GM12878 (cell line): Measurements from ENCODE around the gene TFF2. TPM values are rescaled to one million over a fixed set of nuclear protein-coding genes. Genes with fewer than 3 reads are reported as not detected.
A peak's percentile ranks its signal among the peaks of the same experiment; 100 is the strongest.

Source experiments
- BHLHE40 ChIP-seq, 2 experiments: fragments of 450-650 bp in 1 of 2; IDR thresholded peaks; 2 replicates each; pipeline ENCODE4 v1.6.1; 2011 to 2017; ENCODE audit warnings: low read depth in 2 of 2, borderline replicate concordance in 1 of 2, improper control_type of control experiment in 1 of 2, low read length in 1 of 2, mild to moderate bottlenecking in 1 of 2
- CBFB ChIP-seq: IDR thresholded peaks from 2 replicates; pipeline ENCODE4 v1.6.1; 2016; ENCODE audit warnings: antibody characterized with exemption, low read depth
- CEBPB ChIP-seq, 2 experiments: fragments of 150-350 bp in 1 of 2; IDR thresholded peaks; 2 replicates each; pipeline ENCODE4 v1.6.1; 2012 to 2014; ENCODE audit warnings: low read depth in 2 of 2, low read length in 2 of 2, borderline replicate concordance in 1 of 2, inconsistent platforms in 1 of 2
- CREM ChIP-seq: IDR thresholded peaks from 2 replicates; pipeline ENCODE4 v1.6.1; 2014; ENCODE audit warnings: antibody characterized with exemption, low read depth
- ESRRA ChIP-seq: IDR thresholded peaks from 2 replicates; pipeline ENCODE4 v1.6.1; 2012; ENCODE audit warnings: mild to moderate bottlenecking, low read length, improper control_type of control experiment
- EZH2 ChIP-seq: IDR thresholded peaks from 2 replicates; pipeline ENCODE4 v1.6.1; 2012; ENCODE audit warnings: low read depth, mild to moderate bottlenecking, control low read depth, inconsistent platforms, low read length, borderline replicate concordance; ENCODE audit not compliant: control insufficient read depth
- FOS ChIP-seq: IDR thresholded peaks from 3 replicates; pipeline ENCODE4 v1.6.1; 2011; ENCODE audit warnings: borderline replicate concordance; ENCODE audit not compliant: insufficient read length; ENCODE audit errors: extremely low read depth
- IKZF2 ChIP-seq, 2 experiments: fragments of 450-650 bp; IDR thresholded peaks; 2 replicates each; pipeline ENCODE4 v1.6.1; 2017; ENCODE audit warnings: mild to moderate bottlenecking in 2 of 2, moderate library complexity in 2 of 2
- JUNB ChIP-seq: IDR thresholded peaks from 2 replicates; pipeline ENCODE4 v1.6.1; 2016; ENCODE audit warnings: antibody characterized with exemption, mild to moderate bottlenecking
- MEF2B ChIP-seq: fragments of 450-650 bp; IDR thresholded peaks from 2 replicates; pipeline ENCODE4 v1.6.1; 2018; ENCODE audit warnings: mild to moderate bottlenecking, moderate library complexity; ENCODE audit not compliant: partially characterized antibody, poor library complexity, severe bottlenecking
- MTA2 ChIP-seq: fragments of 450-650 bp; IDR thresholded peaks from 2 replicates; pipeline ENCODE4 v1.6.1; 2016; ENCODE audit warnings: low read depth, mild to moderate bottlenecking, moderate library complexity
- RAD21 ChIP-seq: IDR thresholded peaks from 2 replicates; pipeline ENCODE4 v1.6.1; 2011; ENCODE audit warnings: mild to moderate bottlenecking, low read depth, low read length, moderate library complexity; ENCODE audit not compliant: insufficient read depth
- RCOR1 ChIP-seq: conservative IDR thresholded peaks from 2 replicates; pipeline ENCODE4 v1.6.1; 2012; ENCODE audit warnings: low read depth, low read length, improper control_type of control experiment
- SMC3 ChIP-seq: IDR thresholded peaks from 2 replicates; pipeline ENCODE4 v1.6.1; 2011; ENCODE audit warnings: low read length, improper control_type of control experiment, borderline replicate concordance
- SREBF2 ChIP-seq: IDR thresholded peaks from 2 replicates; pipeline ENCODE4 v1.6.1; 2012; ENCODE audit warnings: mild to moderate bottlenecking, low read length
- SUPT20H ChIP-seq: IDR thresholded peaks from 2 replicates; pipeline ENCODE4 v1.6.1; 2011; ENCODE audit warnings: low read depth, mild to moderate bottlenecking, low read length, moderate library complexity, borderline replicate concordance; ENCODE audit not compliant: control insufficient read depth
- TCF12 ChIP-seq: IDR thresholded peaks from 2 replicates; pipeline ENCODE4 v1.6.1; 2011; ENCODE audit warnings: low read depth, mild to moderate bottlenecking, low read length
- TCF3 ChIP-seq: IDR thresholded peaks from 2 replicates; pipeline ENCODE4 v1.6.1; 2012; ENCODE audit warnings: low read depth, mild to moderate bottlenecking, low read length, borderline replicate concordance; ENCODE audit not compliant: insufficient read depth
- ZNF622 ChIP-seq: fragments of 450-650 bp; IDR thresholded peaks from 2 replicates; pipeline ENCODE4 v1.6.1; 2017; ENCODE audit warnings: mild to moderate bottlenecking, inconsistent platforms
- polyA plus RNA-seq, 11 experiments: library from polyadenylated mRNA; depleted of rRNA in 4 of 11; unstranded in 6 of 11; stranded (reverse) in 5 of 11; fragments of >200 nt; fragmentation: Nextera tagmentation in 4 of 11; fragmentation: Illumina TruSeq in 1 of 11; extraction: Ambion mirVana in 4 of 11; extraction: Trizol in 1 of 11; gene quantifications; 1 replicate in 1 of 11; 2 replicates in 10 of 11; pipeline versions ENCODE4 v1.2.1 to v1.2.3, GENCODE V29; 2011 to 2016; ENCODE audit warnings: inconsistent platforms in 2 of 11, missing spikeins in 2 of 11, low read depth in 1 of 11
- total RNA-seq, 4 experiments: library from RNA; depleted of rRNA in 3 of 4; stranded (reverse); fragments of >200 nt in 3 of 4; fragmentation: Illumina TruSeq in 1 of 4; extraction: Trizol in 1 of 4; gene quantifications; 2 replicates each; pipeline versions ENCODE4 v1.2.1 to v1.2.3, GENCODE V29; 2013 to 2021

TFF2 gene
- total and polyA plus RNA-seq, 10 of the 15 experiments (the other 5 are each of a cell fraction or from before 2014, with no cell fraction given) = 0.56 TPM; not detected in 9

GRCh38 chr21:42400525-42400924, 49.7 kb upstream of the TFF2 start (continued):
- no peak for TF ChIP-seq TCF3
- TF ChIP-seq CREM = peak; percentile 28; the same call in 1 of the 2 replicates
- no peak for TF ChIP-seq CEBPB (IDR thresholded peaks at IDR 0.05; ENCODE audit: borderline replicate concordance in 1 of 2, low read depth in 2 of 2, low read length in 2 of 2)
- peak; percentile 42 for TF ChIP-seq MEF2B
- 0 out of 2 replicates have a peak, but pooled peaks have one; percentile 7 for TF ChIP-seq TCF12
- 0 out of 2 replicates have a peak, but pooled peaks have one; percentile 43 for TF ChIP-seq CBFB
- peak; percentile 65; the same call in 1 of the 2 replicates for TF ChIP-seq MTA2
- TF ChIP-seq RAD21 = no peak
- TF ChIP-seq SMC3 = no peak
- TF ChIP-seq JUNB = peak; percentile 23; the same call in 1 of the 2 replicates
- no peak for TF ChIP-seq SUPT20H
- TF ChIP-seq ESRRA = no peak
- TF ChIP-seq EZH2 = no peak
- TF ChIP-seq IKZF2 (IDR thresholded peaks at IDR 0.05) = peak; percentile 61 to 74; a peak in 3 of 4 replicates
- no peak for TF ChIP-seq ZNF622
- TF ChIP-seq FOS = peak; percentile 2
- no peak for TF ChIP-seq RCOR1
- TF ChIP-seq BHLHE40 (IDR thresholded peaks at IDR 0.05; ENCODE audit: borderline replicate concordance in 1 of 2, low read depth in 2 of 2, low read length in 1 of 2) = peak; percentile 33 to 47; a peak in 3 of 4 replicates
- no peak for TF ChIP-seq SREBF2
- TF ChIP-seq, all 136 proteins: peak for 18
